GM18517 (cell line): ENCODE measurements around the gene NR1H2.
"Not testable (repeated sequence)": the region's sequence is repeated elsewhere in the genome, so short reads cannot be mapped to it uniquely, and the experiment has no call there.

ENCODE experiments used
- ATAC-seq: cut with Tn5 transposase; IDR thresholded peaks from one replicate; pipeline ENCODE4 v1.9.1; 2021; ENCODE audit warnings: mild to moderate bottlenecking, moderate library complexity; ENCODE audit not compliant: unreplicated experiment

The NR1H2 gene

GRCh38 chr19:50377517-50377916 lies 1.3 kb downstream of the NR1H2 start:
- ATAC-seq = no peak

- no peak for ATAC-seq
Measured at GRCh38 chr19:50378169-50378862, 2.1 kb downstream of the NR1H2 start.

- no peak for ATAC-seq
Measured at GRCh38 chr19:50378863-50379236, 2.6 kb downstream of the NR1H2 start.

- ATAC-seq = no peak
Measured at GRCh38 chr19:50379602-50380001, 3.3 kb downstream of the NR1H2 start.

- no peak for ATAC-seq
Measured at GRCh38 chr19:50380137-50380536, 3.9 kb downstream of the NR1H2 start.

GRCh38 chr19:50380751-50381151 lies 4.5 kb downstream of the NR1H2 start:
- no peak for ATAC-seq

GRCh38 chr19:50381881-50382729 lies 5.8 kb downstream of the NR1H2 start:
- no peak for ATAC-seq

- no peak for ATAC-seq
Measured at GRCh38 chr19:50383001-50383851, 7.0 kb downstream of the NR1H2 start.

- peak; percentile 88 for ATAC-seq
Measured at GRCh38 chr19:50383852-50384684, 7.8 kb downstream of the NR1H2 start, which contains the start of gene POLD1. Gene POLD1 (plus strand): TSS chr19:50384347. CDS start chr19:50398852, 14,505 bp downstream.

- no peak for ATAC-seq
Measured at GRCh38 chr19:50384685-50385535, 8.7 kb downstream of the NR1H2 start.

GRCh38 chr19:50387176-50387867 lies 11.1 kb downstream of the NR1H2 start:
- ATAC-seq = no peak

- ATAC-seq = no peak
Measured at GRCh38 chr19:50387868-50388245, 11.6 kb downstream of the NR1H2 start.

GRCh38 chr19:50390295-50390694 lies 14.0 kb downstream of the NR1H2 start:
- ATAC-seq = not testable (repeated sequence)

- not testable (repeated sequence) for ATAC-seq
Measured at GRCh38 chr19:50390952-50391351, 14.7 kb downstream of the NR1H2 start.

GRCh38 chr19:50392759-50393158 lies 16.5 kb downstream of the NR1H2 start:
- ATAC-seq = no peak

GRCh38 chr19:50393589-50393988 lies 17.3 kb downstream of the NR1H2 start:
- no peak for ATAC-seq

GRCh38 chr19:50394017-50394416 lies 17.8 kb downstream of the NR1H2 start:
- ATAC-seq = no peak

- no peak for ATAC-seq
Measured at GRCh38 chr19:50398675-50399367, 22.6 kb downstream of the NR1H2 start.
